Parathyroid adenoma (tissue), 2 donors: Measurements from ENCODE around the gene SLC9A9.

Experiments
- H2AFZ ChIP-seq: fragments of 300-600 bp; sonication (generic); one replicate; pipeline ENCODE4 v1.7.0; 2017; ENCODE audit warnings: antibody characterized with exemption, mild to moderate bottlenecking
- H3K27ac ChIP-seq: fragments of 300-600 bp; sonication (generic); one replicate; pipeline ENCODE4 v1.7.0; 2017
- H3K27me3 ChIP-seq: fragments of 300-600 bp; sonication (generic); one replicate; pipeline ENCODE4 v1.7.0; 2017; ENCODE audit warnings: low read length; ENCODE audit not compliant: control insufficient read depth, insufficient read depth
- H3K36me3 ChIP-seq: fragments of 300-600 bp; sonication (generic); one replicate; pipeline ENCODE4 v1.7.0; 2017; ENCODE audit warnings: low read length; ENCODE audit not compliant: control insufficient read depth, insufficient read depth
- H3K4me1 ChIP-seq: fragments of 300-600 bp; sonication (generic); one replicate; pipeline ENCODE4 v1.7.0; 2017; ENCODE audit warnings: control low read depth
- H3K4me2 ChIP-seq: fragments of 300-600 bp; sonication (generic); one replicate; pipeline ENCODE4 v1.7.0; 2017; ENCODE audit warnings: low read length
- H3K4me3 ChIP-seq: fragments of 300-600 bp; sonication (generic); one replicate; pipeline ENCODE4 v1.7.0; 2017; ENCODE audit warnings: low read depth, low read length
- H3K79me2 ChIP-seq: fragments of 300-600 bp; sonication (generic); one replicate; pipeline ENCODE4 v1.7.0; 2017; ENCODE audit warnings: control low read depth
- H3K9ac ChIP-seq: fragments of 300-600 bp; sonication (generic); one replicate; pipeline ENCODE4 v1.7.0; 2017; ENCODE audit warnings: mild to moderate bottlenecking
- H3K9me3 ChIP-seq: fragments of 300-600 bp; sonication (generic); one replicate; pipeline ENCODE4 v1.7.0; 2017; ENCODE audit warnings: low read length; ENCODE audit not compliant: control insufficient read depth
- CTCF ChIP-seq: fragments of 300-600 bp; sonication (generic); IDR thresholded peaks from one replicate; pipeline ENCODE4 v1.7.0; 2017; ENCODE audit warnings: antibody characterized with exemption, mild to moderate bottlenecking
- donor health status: primary hyperparathyroidism.

Gene SLC9A9

GRCh38 chr3:143427631-143428030, 420.6 kb downstream of the SLC9A9 start:
- H3K36me3 ChIP-seq: no peaks in the 10 kb centered on the region
- H3K27me3 ChIP-seq: no peaks in the 10 kb centered on the region
- H3K4me2 ChIP-seq: no peak overlapping the region
- H3K27ac ChIP-seq: no peak overlapping the region
- no peaks in the 10 kb centered on the region for H3K9me3 ChIP-seq
- H3K4me3 ChIP-seq: no peak overlapping the region
- TF ChIP-seq CTCF: no peak
- no peak overlapping the region for H2AFZ ChIP-seq
- H3K9ac ChIP-seq: no peak overlapping the region
- no peaks in the 10 kb centered on the region for H3K79me2 ChIP-seq
- H3K4me1 ChIP-seq: no peaks in the 10 kb centered on the region

GRCh38 chr3:143424874-143425273, 423.4 kb downstream of the SLC9A9 start:
- no peaks in the 10 kb centered on the region for H3K27me3 ChIP-seq
- no peaks in the 10 kb centered on the region for H3K36me3 ChIP-seq
- no peak overlapping the region for H3K4me3 ChIP-seq
- no peaks in the 10 kb centered on the region for H3K9me3 ChIP-seq
- no peaks in the 10 kb centered on the region for H3K4me1 ChIP-seq
- H3K79me2 ChIP-seq: no peaks in the 10 kb centered on the region
- no peak overlapping the region for H3K27ac ChIP-seq
- H3K4me2 ChIP-seq: no peak overlapping the region
- no peak overlapping the region for H2AFZ ChIP-seq
- TF ChIP-seq CTCF: no peak
- no peak overlapping the region for H3K9ac ChIP-seq

- no peaks in the 10 kb centered on the region for H3K79me2 ChIP-seq
- no peaks in the 10 kb centered on the region for H3K4me1 ChIP-seq
- H3K9me3 ChIP-seq: no peaks in the 10 kb centered on the region
- no peak overlapping the region for H3K9ac ChIP-seq
- no peak overlapping the region for H3K4me3 ChIP-seq
- H3K4me2 ChIP-seq: no peak overlapping the region
- no peak overlapping the region for H3K27ac ChIP-seq
- H2AFZ ChIP-seq: no peak overlapping the region
- H3K36me3 ChIP-seq: no peaks in the 10 kb centered on the region
- TF ChIP-seq CTCF: no peak
- no peaks in the 10 kb centered on the region for H3K27me3 ChIP-seq
These were observed 426.7 kb downstream of the SLC9A9 start for GRCh38 chr3:143421556-143421955.

GRCh38 chr3:143419611-143420010, 428.7 kb downstream of the SLC9A9 start:
- Histone ChIP-seq H2AFZ (no peak overlapping the region), H3K9ac (no peak overlapping the region), H3K27me3 (no peaks in the 10 kb centered on the region), H3K27ac (no peak overlapping the region), H3K9me3 (no peaks in the 10 kb centered on the region), H3K79me2 (no peaks in the 10 kb centered on the region), H3K36me3 (no peaks in the 10 kb centered on the region), H3K4me2 (no peak overlapping the region), H3K4me1 (no peaks in the 10 kb centered on the region), H3K4me3 (no peak overlapping the region)
- no peak for TF ChIP-seq CTCF

GRCh38 chr3:143418391-143418790, 429.9 kb downstream of the SLC9A9 start:
- Histone ChIP-seq H3K27ac (no peak overlapping the region), H3K4me2 (no peak overlapping the region), H3K4me3 (no peak overlapping the region), H3K36me3 (no peaks in the 10 kb centered on the region), H3K27me3 (no peaks in the 10 kb centered on the region), H3K9me3 (no peaks in the 10 kb centered on the region), H3K79me2 (no peaks in the 10 kb centered on the region), H3K4me1 (no peaks in the 10 kb centered on the region), H2AFZ (no peak overlapping the region), H3K9ac (no peak overlapping the region)
- TF ChIP-seq CTCF: no peak
